ENCODE results near the gene RASL11B.
"Not testable (repeated sequence)": the region's sequence is repeated elsewhere in the genome, so short reads cannot be mapped to it uniquely, and the experiment has no call there.

RASL11B gene

GRCh38 chr4:52861879-52862616, at the start of gene RASL11B:
RASL11B (plus strand) TSS chr4:52862317; CDS start chr4:52862508, 191 bp downstream.
- in situ Hi-C loops (cut with MboI; ENCODE audit: low sequenced_read_pairs), result no loop called here

- in situ Hi-C loops (cut with MboI; ENCODE audit: low sequenced_read_pairs), result no loop called here
Observed at GRCh38 chr4:52813546-52813945, 48.6 kb upstream of the RASL11B start.

- in situ Hi-C loops (cut with MboI; ENCODE audit: low sequenced_read_pairs), result no loop called here
Observed at GRCh38 chr4:52822583-52822971, 39.5 kb upstream of the RASL11B start.

- in situ Hi-C loops (cut with MboI; ENCODE audit: low sequenced_read_pairs), result no loop called here
Observed at GRCh38 chr4:52822972-52823701, 39.0 kb upstream of the RASL11B start.

GRCh38 chr4:52823702-52824092, 38.4 kb upstream of the RASL11B start:
- in situ Hi-C loops (cut with MboI; ENCODE audit: low sequenced_read_pairs), result no loop called here

GRCh38 chr4:52824270-52824602, 37.9 kb upstream of the RASL11B start:
- in situ Hi-C loops (cut with MboI; ENCODE audit: low sequenced_read_pairs), result no loop called here

- in situ Hi-C loops (cut with MboI; ENCODE audit: low sequenced_read_pairs), result no loop called here
Observed at GRCh38 chr4:52824603-52825459, 37.3 kb upstream of the RASL11B start.

- in situ Hi-C loops (cut with MboI; ENCODE audit: low sequenced_read_pairs), result no loop called here
Observed at GRCh38 chr4:52825460-52826090, 36.5 kb upstream of the RASL11B start.

- in situ Hi-C loops (cut with MboI; ENCODE audit: low sequenced_read_pairs), result no loop called here
Observed at GRCh38 chr4:52833941-52834525, 28.1 kb upstream of the RASL11B start.

- in situ Hi-C loops (cut with MboI; ENCODE audit: low sequenced_read_pairs), result not testable (repeated sequence)
Observed at GRCh38 chr4:52834641-52835456, 27.3 kb upstream of the RASL11B start.

GRCh38 chr4:52836120-52836519, 26.0 kb upstream of the RASL11B start:
- in situ Hi-C loops (cut with MboI; ENCODE audit: low sequenced_read_pairs), result no loop called here

- in situ Hi-C loops (cut with MboI; ENCODE audit: low sequenced_read_pairs), result no loop called here
Observed at GRCh38 chr4:52836678-52837077, 25.4 kb upstream of the RASL11B start.

GRCh38 chr4:52837716-52838558, 24.2 kb upstream of the RASL11B start:
- in situ Hi-C loops (cut with MboI; ENCODE audit: low sequenced_read_pairs), result no loop called here

GRCh38 chr4:52838729-52839586, 23.2 kb upstream of the RASL11B start:
- in situ Hi-C loops (cut with MboI; ENCODE audit: low sequenced_read_pairs), result no loop called here

GRCh38 chr4:52840531-52841370, 21.4 kb upstream of the RASL11B start:
- in situ Hi-C loops (cut with MboI; ENCODE audit: low sequenced_read_pairs), result no loop called here

- in situ Hi-C loops (cut with MboI; ENCODE audit: low sequenced_read_pairs), result no loop called here
Observed at GRCh38 chr4:52841682-52842456, 20.2 kb upstream of the RASL11B start.
